ENCODE measurements around the gene PDXK. TPM values are rescaled to one million over a fixed set of nuclear protein-coding genes. Genes with fewer than 3 reads are reported as not detected.

Gene PDXK
- total and polyA plus RNA-seq, 12 donors = 43.0 to 202 (median 95.3) TPM

- peaks cover 0 to 95% of the 10 kb centered on the region in 2 donors for H3K36me3 ChIP-seq (replicated peaks in 1 of 2)
- 87 to 94% (median 90%) methylated on average over 20 to 21 of the region's 21 CpGs for WGBS, 4 donors
- H3K4me1 ChIP-seq (replicated peaks in 1 of 2) = no peaks in the 10 kb centered on the region
- TF ChIP-seq POLR2A (IDR thresholded peaks at IDR 0.05) (no peak), CTCF (IDR thresholded peaks at IDR 0.05) (no peak)
- H3K4me3 ChIP-seq = no peak overlapping the region
- intact Hi-C loops (cut with DNase I) = no loop called here
- no peak for DNase-seq
- H3K27ac ChIP-seq = no peak overlapping the region
- H3K27me3 ChIP-seq = no peaks in the 10 kb centered on the region
- H3K9me3 ChIP-seq (replicated peaks in 1 of 3) = no peaks in the 10 kb centered on the region
Measured at GRCh38 chr21:43686811-43687565, 31.9 kb upstream of the PDXK start.

- Histone ChIP-seq H3K36me3 (replicated peaks in 1 of 2) (peaks cover 0 to 89% of the 10 kb centered on the region in 2 donors), H3K4me3 (no peak overlapping the region), H3K27ac (no peak overlapping the region), H3K9me3 (replicated peaks in 1 of 3) (no peaks in the 10 kb centered on the region), H3K4me1 (replicated peaks in 1 of 2) (no peaks in the 10 kb centered on the region), H3K27me3 (no peaks in the 10 kb centered on the region)
- WGBS, 4 donors = 87 to 94% (median 89%) methylated on average over 21 to 27 of the region's 27 CpGs
- intact Hi-C loops (cut with DNase I) = no loop called here
- no peak for DNase-seq
- no peak for TF ChIP-seq CTCF (IDR thresholded peaks at IDR 0.05)
- no peak for TF ChIP-seq POLR2A (IDR thresholded peaks at IDR 0.05)
Measured at GRCh38 chr21:43687566-43688399, 31.1 kb upstream of the PDXK start.

- Histone ChIP-seq H3K4me1 (replicated peaks in 1 of 2) (no peaks in the 10 kb centered on the region), H3K27ac (no peak overlapping the region), H3K4me3 (no peak overlapping the region), H3K27me3 (no peaks in the 10 kb centered on the region), H3K36me3 (replicated peaks in 1 of 2) (peaks cover 0 to 84% of the 10 kb centered on the region in 2 donors), H3K9me3 (replicated peaks in 1 of 3) (no peaks in the 10 kb centered on the region)
- WGBS, 4 donors = 97 to 100% (median 98%) methylated on average over 2 to 12 of the region's 12 CpGs
- intact Hi-C loops (cut with DNase I) = no loop called here
- DNase-seq = no peak
- no peak for TF ChIP-seq POLR2A (IDR thresholded peaks at IDR 0.05)
- no peak for TF ChIP-seq CTCF (IDR thresholded peaks at IDR 0.05)
Measured at GRCh38 chr21:43688906-43689305, 30.0 kb upstream of the PDXK start.

GRCh38 chr21:43689556-43690337 lies 29.2 kb upstream of the PDXK start:
- no peaks in the 10 kb centered on the region for H3K9me3 ChIP-seq (replicated peaks in 1 of 3)
- no peak for DNase-seq
- H3K4me3 ChIP-seq = no peak overlapping the region
- peaks cover 0 to 83% of the 10 kb centered on the region in 2 donors for H3K36me3 ChIP-seq (replicated peaks in 1 of 2)
- H3K27me3 ChIP-seq = no peaks in the 10 kb centered on the region
- intact Hi-C loops (cut with DNase I) = no loop called here
- 90 to 92% (median 91%) methylated on average over 15 to 32 of the region's 32 CpGs for WGBS, 4 donors
- H3K27ac ChIP-seq = no peak overlapping the region
- no peak for TF ChIP-seq CTCF (IDR thresholded peaks at IDR 0.05)
- no peak for TF ChIP-seq POLR2A (IDR thresholded peaks at IDR 0.05)
- H3K4me1 ChIP-seq (replicated peaks in 1 of 2) = no peaks in the 10 kb centered on the region

Measured in adrenal gland (tissue), 12 donors.